DOHH2 (cell line): ENCODE data around the gene SNRNP48.

Experiments
- H3F3A ChIP-seq: fragments of 200-600 bp; sonication (generic), shearing (Covaris generic); 2 replicates; pipeline ENCODE4 v1.6.0; 2016; ENCODE audit warnings: antibody characterized with exemption, mild to moderate bottlenecking; ENCODE audit not compliant: control insufficient read depth, insufficient read depth
- H3K27ac ChIP-seq: fragments of 200-600 bp; sonication (generic); 2 replicates; pipeline ENCODE4 v1.5.1; 2014; ENCODE audit warnings: low read depth, mild to moderate bottlenecking, low read length, moderate library complexity
- H3K27me3 ChIP-seq: fragments of 200-600 bp; sonication (generic); 2 replicates; pipeline ENCODE4 v1.6.1; 2014; ENCODE audit warnings: mild to moderate bottlenecking, low read length, mixed read lengths; ENCODE audit not compliant: control insufficient read depth
- H3K36me3 ChIP-seq: fragments of 200-600 bp; sonication (generic); 2 replicates; pipeline ENCODE4 v1.6.1; 2014; ENCODE audit warnings: mild to moderate bottlenecking, low read length, moderate library complexity, mixed read lengths; ENCODE audit not compliant: control insufficient read depth
- H3K4me1 ChIP-seq: fragments of 200-600 bp; sonication (generic); 2 replicates; pipeline ENCODE4 v1.6.1; 2014; ENCODE audit warnings: mild to moderate bottlenecking, low read length, mixed read lengths; ENCODE audit not compliant: control insufficient read depth
- H3K4me2 ChIP-seq: fragments of 200-600 bp; sonication (generic); 2 replicates; pipeline ENCODE4 v1.6.0; 2014; ENCODE audit warnings: mild to moderate bottlenecking, low read length, moderate library complexity
- H3K4me3 ChIP-seq: fragments of 200-600 bp; sonication (generic); 2 replicates; pipeline ENCODE4 v1.5.1; 2014; ENCODE audit warnings: mild to moderate bottlenecking, low read length, mixed read lengths
- H3K79me2 ChIP-seq: fragments of 200-600 bp; sonication (generic); 2 replicates; pipeline ENCODE4 v1.6.1; 2014; ENCODE audit warnings: mild to moderate bottlenecking, low read length, mixed read lengths; ENCODE audit not compliant: control insufficient read depth
- H3K9me2 ChIP-seq: fragments of 200-600 bp; sonication (generic); replicated peaks from 2 replicates; pipeline ENCODE4 v1.6.1; 2014; ENCODE audit warnings: mild to moderate bottlenecking, low read length, mixed read lengths; ENCODE audit not compliant: control insufficient read depth
- H3K9me3 ChIP-seq: fragments of 200-600 bp; sonication (generic); 2 replicates; pipeline ENCODE4 v1.6.1; 2014; ENCODE audit warnings: antibody characterized with exemption, low read length, mixed read lengths; ENCODE audit not compliant: control insufficient read depth, insufficient read depth
- H4K20me1 ChIP-seq: fragments of 200-600 bp; sonication (generic); 2 replicates; pipeline ENCODE4 v1.6.0; 2014; ENCODE audit warnings: low read depth, mild to moderate bottlenecking, antibody characterized with exemption, low read length, moderate library complexity; ENCODE audit not compliant: control insufficient read depth, insufficient read depth
- CTCF ChIP-seq: fragments of 200-600 bp; sonication (generic); IDR thresholded peaks from one replicate; pipeline ENCODE4 v1.5.1; 2014; ENCODE audit warnings: antibody characterized with exemption, mild to moderate bottlenecking, low read depth, low read length; ENCODE audit not compliant: poor library complexity, severe bottlenecking
- EZH2phosphoT487 ChIP-seq: fragments of 200-600 bp; sonication (generic); IDR thresholded peaks from 2 replicates; pipeline ENCODE4 v1.6.1; 2017; ENCODE audit warnings: borderline replicate concordance, mild to moderate bottlenecking, antibody characterized with exemption, low read length, moderate library complexity, mixed read lengths

The SNRNP48 gene

GRCh38 chr6:7637533-7637932, 47.5 kb downstream of the SNRNP48 start:
- Histone ChIP-seq H3K9me3 (no peaks in the 10 kb centered on the region), H3K79me2 (no peaks in the 10 kb centered on the region), H3K9me2 (no peaks in the 10 kb centered on the region), H3K4me3 (no peak overlapping the region), H4K20me1 (no peaks in the 10 kb centered on the region), H3K36me3 (no peaks in the 10 kb centered on the region), H3K4me1 (no peaks in the 10 kb centered on the region), H3K4me2 (no peak overlapping the region), H3K27ac (no peak overlapping the region), H3F3A (no peaks in the 10 kb centered on the region), H3K27me3 (no peaks in the 10 kb centered on the region)
- TF ChIP-seq EZH2phosphoT487 (no peak), CTCF (no peak)

GRCh38 chr6:7639427-7639826, 49.4 kb downstream of the SNRNP48 start:
- no peaks in the 10 kb centered on the region for H3K36me3 ChIP-seq
- H3K4me3 ChIP-seq = no peak overlapping the region
- H3K4me1 ChIP-seq = no peaks in the 10 kb centered on the region
- H3K9me3 ChIP-seq = no peaks in the 10 kb centered on the region
- H3K9me2 ChIP-seq = no peaks in the 10 kb centered on the region
- H3F3A ChIP-seq = no peaks in the 10 kb centered on the region
- H3K27me3 ChIP-seq = no peaks in the 10 kb centered on the region
- no peaks in the 10 kb centered on the region for H4K20me1 ChIP-seq
- H3K27ac ChIP-seq = no peak overlapping the region
- no peak overlapping the region for H3K4me2 ChIP-seq
- H3K79me2 ChIP-seq = no peaks in the 10 kb centered on the region
- TF ChIP-seq CTCF = no peak

- Histone ChIP-seq H3K9me2 (no peaks in the 10 kb centered on the region), H3K9me3 (no peaks in the 10 kb centered on the region), H3K4me2 (no peak overlapping the region), H3K4me3 (no peak overlapping the region), H3K27me3 (no peaks in the 10 kb centered on the region), H3F3A (no peaks in the 10 kb centered on the region), H3K79me2 (no peaks in the 10 kb centered on the region), H3K4me1 (no peaks in the 10 kb centered on the region), H4K20me1 (no peaks in the 10 kb centered on the region), H3K27ac (no peak overlapping the region), H3K36me3 (no peaks in the 10 kb centered on the region)
- TF ChIP-seq EZH2phosphoT487 (no peak), CTCF (no peak)
Observed at GRCh38 chr6:7640016-7640415, 50.0 kb downstream of the SNRNP48 start.
